ENCODE measurements around the gene BCAR3.
"Not testable (repeated sequence)": the region's sequence is repeated elsewhere in the genome, so short reads cannot be mapped to it uniquely, and the experiment has no call there.

Gene BCAR3

DNA sequence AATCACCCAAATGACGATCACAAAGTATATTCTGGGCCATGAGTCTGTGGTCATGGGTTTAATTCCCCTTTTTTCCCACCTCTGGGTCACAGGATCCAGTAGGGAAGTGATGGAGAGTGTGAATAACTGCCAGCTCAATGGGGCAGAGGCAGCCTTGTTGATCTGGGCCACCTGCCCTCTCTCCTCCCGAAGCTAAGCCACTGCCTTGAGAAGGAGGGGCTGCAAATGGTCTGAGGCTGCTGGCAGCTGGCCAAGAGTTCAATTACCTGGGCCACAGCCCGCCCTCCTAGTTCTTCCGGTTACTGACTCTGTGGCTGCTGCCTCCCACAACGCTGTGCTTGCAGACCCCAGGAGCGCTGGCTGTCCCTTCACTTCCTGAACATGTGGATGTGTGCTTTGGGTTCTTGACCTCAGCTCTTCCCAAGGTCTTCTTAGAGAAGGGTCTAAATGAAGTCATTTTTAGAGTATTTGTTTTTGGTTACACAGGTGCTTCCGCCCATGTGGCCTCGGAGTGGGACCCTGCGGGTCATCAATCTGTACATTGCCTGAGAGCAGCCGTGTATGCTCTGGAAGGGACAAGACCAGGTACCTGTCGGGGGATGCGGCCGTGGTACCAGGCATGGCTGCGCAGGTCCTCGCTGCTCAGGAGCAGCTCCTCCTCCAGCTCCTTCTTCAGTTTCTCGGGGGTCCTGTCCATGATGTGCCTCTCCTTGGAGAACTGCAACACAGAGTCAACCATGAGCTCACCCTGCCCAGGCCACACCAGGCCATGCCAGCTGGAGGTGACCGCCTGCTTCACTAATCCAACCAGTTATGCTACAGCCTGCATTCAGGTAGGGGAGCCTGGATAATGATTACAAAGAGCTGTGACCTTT lies 89.7 kb downstream of the BCAR3 start:
- no peak overlapping the region for H2AFZ ChIP-seq (ENCODE audit: low read depth, low read length)
- H3K27me3 ChIP-seq (ENCODE audit: insufficient read depth, low read length, poor library complexity), result no peaks in the 10 kb centered on the region
- no peaks in the 10 kb centered on the region for H3K36me3 ChIP-seq (ENCODE audit: insufficient read depth, low read length)
- H3K4me1 ChIP-seq (ENCODE audit: insufficient read depth, low read length), result no peaks in the 10 kb centered on the region
- H3K79me2 ChIP-seq (ENCODE audit: insufficient read depth, low read length), result no peaks in the 10 kb centered on the region
- H3K9me3 ChIP-seq (ENCODE audit: insufficient read depth, low read length, severe bottlenecking), result no peaks in the 10 kb centered on the region
- H4K20me1 ChIP-seq (ENCODE audit: insufficient read depth, low read length), result no peaks in the 10 kb centered on the region
- TF ChIP-seq, protein P1, sequence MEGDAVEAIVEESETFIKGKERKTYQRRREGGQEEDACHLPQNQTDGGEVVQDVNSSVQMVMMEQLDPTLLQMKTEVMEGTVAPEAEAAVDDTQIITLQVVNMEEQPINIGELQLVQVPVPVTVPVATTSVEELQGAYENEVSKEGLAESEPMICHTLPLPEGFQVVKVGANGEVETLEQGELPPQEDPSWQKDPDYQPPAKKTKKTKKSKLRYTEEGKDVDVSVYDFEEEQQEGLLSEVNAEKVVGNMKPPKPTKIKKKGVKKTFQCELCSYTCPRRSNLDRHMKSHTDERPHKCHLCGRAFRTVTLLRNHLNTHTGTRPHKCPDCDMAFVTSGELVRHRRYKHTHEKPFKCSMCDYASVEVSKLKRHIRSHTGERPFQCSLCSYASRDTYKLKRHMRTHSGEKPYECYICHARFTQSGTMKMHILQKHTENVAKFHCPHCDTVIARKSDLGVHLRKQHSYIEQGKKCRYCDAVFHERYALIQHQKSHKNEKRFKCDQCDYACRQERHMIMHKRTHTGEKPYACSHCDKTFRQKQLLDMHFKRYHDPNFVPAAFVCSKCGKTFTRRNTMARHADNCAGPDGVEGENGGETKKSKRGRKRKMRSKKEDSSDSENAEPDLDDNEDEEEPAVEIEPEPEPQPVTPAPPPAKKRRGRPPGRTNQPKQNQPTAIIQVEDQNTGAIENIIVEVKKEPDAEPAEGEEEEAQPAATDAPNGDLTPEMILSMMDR (IDR thresholded peaks at IDR 0.05; ENCODE audit: borderline replicate concordance, extremely low read depth, low read length, poor library complexity, severe bottlenecking), result no peak
- TF ChIP-seq EZH2 (IDR thresholded peaks at IDR 0.05; ENCODE audit: borderline replicate concordance, low read depth, low read length, severe bottlenecking), result no peak
- no peak overlapping the region for H3K27ac ChIP-seq (ENCODE audit: low read length)
- H3K9ac ChIP-seq (ENCODE audit: low read depth, low read length), result no peak overlapping the region
- peak; percentile 85 for ATAC-seq (ENCODE audit: insufficient read depth, low read depth)
- no peak overlapping the region for H3K4me2 ChIP-seq (ENCODE audit: insufficient read depth, low read length)
- no peak overlapping the region for H3K4me3 ChIP-seq (ENCODE audit: low read depth in 1 of 2, low read length in 2 of 2)
- peak; percentile 71 for DNase-seq

DNA sequence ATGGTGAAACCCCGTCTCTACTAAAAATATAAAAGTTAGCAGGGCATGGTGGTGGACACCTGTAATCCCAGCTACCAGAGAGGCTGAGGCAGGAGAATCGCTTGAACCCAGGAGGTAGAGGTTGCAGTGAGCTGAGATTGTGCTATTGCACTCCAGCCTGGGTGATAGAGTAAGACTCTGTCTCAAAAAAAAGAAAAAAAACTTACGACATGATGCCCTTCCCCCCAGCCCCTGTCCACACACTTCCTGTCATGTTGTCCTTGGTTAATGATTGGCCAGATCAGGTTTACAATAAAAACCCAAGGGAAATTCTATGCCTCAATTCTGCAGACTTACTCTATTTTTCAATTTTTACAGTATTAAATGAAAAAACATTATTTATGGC lies 90.4 kb downstream of the BCAR3 start:
- not testable (repeated sequence) for H3K4me2 ChIP-seq (ENCODE audit: insufficient read depth, low read length); ATAC-seq (ENCODE audit: insufficient read depth, low read depth); H3K36me3 ChIP-seq (ENCODE audit: insufficient read depth, low read length); H3K9me3 ChIP-seq (ENCODE audit: insufficient read depth, low read length, severe bottlenecking); H3K9ac ChIP-seq (ENCODE audit: low read depth, low read length); H3K27me3 ChIP-seq (ENCODE audit: insufficient read depth, low read length, poor library complexity); H3K27ac ChIP-seq (ENCODE audit: low read length); H4K20me1 ChIP-seq (ENCODE audit: insufficient read depth, low read length); H3K4me3 ChIP-seq (ENCODE audit: low read depth in 1 of 2, low read length in 2 of 2); DNase-seq; H3K4me1 ChIP-seq (ENCODE audit: insufficient read depth, low read length); H3K79me2 ChIP-seq (ENCODE audit: insufficient read depth, low read length); H2AFZ ChIP-seq (ENCODE audit: low read depth, low read length)

DNA sequence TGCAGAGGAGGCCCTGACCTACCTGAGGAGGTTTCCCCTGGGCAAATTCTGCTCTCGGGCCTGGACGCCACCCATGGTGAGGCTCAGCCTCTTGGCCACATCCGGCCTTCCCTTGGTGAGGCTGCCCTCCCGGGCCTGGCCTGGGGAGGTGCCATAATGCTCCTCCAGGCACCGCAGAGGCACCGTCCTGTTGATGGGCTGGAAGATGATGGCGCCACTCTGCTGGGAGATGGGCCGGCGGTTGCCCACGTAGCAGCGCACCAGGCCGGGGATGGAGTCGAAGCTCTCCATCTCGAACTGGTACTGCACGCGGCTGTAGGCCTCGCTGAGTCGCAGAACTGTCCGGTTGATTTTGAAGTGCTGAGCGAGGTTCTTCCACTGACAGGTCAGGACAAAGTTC lies 92.7 kb downstream of the BCAR3 start:
- Histone ChIP-seq H3K27me3 (ENCODE audit: insufficient read depth, low read length, poor library complexity) (no peaks in the 10 kb centered on the region), H4K20me1 (ENCODE audit: insufficient read depth, low read length) (no peaks in the 10 kb centered on the region), H3K4me3 (ENCODE audit: low read depth in 1 of 2, low read length in 2 of 2) (no peak overlapping the region), H2AFZ (ENCODE audit: low read depth, low read length) (no peak overlapping the region), H3K27ac (ENCODE audit: low read length) (no peak overlapping the region), H3K9me3 (ENCODE audit: insufficient read depth, low read length, severe bottlenecking) (no peaks in the 10 kb centered on the region), H3K36me3 (ENCODE audit: insufficient read depth, low read length) (no peaks in the 10 kb centered on the region), H3K79me2 (ENCODE audit: insufficient read depth, low read length) (no peaks in the 10 kb centered on the region), H3K9ac (ENCODE audit: low read depth, low read length) (no peak overlapping the region), H3K4me2 (ENCODE audit: insufficient read depth, low read length) (no peak overlapping the region), H3K4me1 (ENCODE audit: insufficient read depth, low read length) (no peaks in the 10 kb centered on the region)
- TF ChIP-seq, protein P1 (IDR thresholded peaks at IDR 0.05; ENCODE audit: borderline replicate concordance, extremely low read depth, low read length, poor library complexity, severe bottlenecking), result no peak
- no peak for TF ChIP-seq EZH2 (IDR thresholded peaks at IDR 0.05; ENCODE audit: borderline replicate concordance, low read depth, low read length, severe bottlenecking)
- DNase-seq, result no peak
- no peak for ATAC-seq (ENCODE audit: insufficient read depth, low read depth)

DNA sequence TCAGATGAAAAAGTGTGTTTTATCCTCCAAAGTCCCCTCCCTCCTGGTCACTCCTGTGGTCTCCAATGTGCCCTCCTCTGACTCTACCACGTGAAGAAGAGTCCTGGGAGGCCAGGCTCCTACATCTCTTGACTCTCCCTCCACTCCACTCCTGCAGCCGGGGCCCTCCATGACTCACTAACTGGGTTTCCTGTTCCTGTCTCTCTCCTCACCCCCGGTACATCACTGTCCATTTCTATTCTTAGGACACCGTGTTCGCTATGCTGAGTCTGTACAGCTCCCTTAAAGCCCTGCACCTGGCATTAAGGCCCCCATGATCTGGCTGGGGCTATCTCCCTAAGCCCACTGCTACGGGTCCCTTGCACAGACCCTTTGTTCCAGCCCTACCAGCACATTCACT lies 93.4 kb downstream of the BCAR3 start:
- ATAC-seq (ENCODE audit: insufficient read depth, low read depth) (no peak), DNase-seq (no peak)
- Histone ChIP-seq H3K27ac (ENCODE audit: low read length) (no peak overlapping the region), H3K36me3 (ENCODE audit: insufficient read depth, low read length) (no peaks in the 10 kb centered on the region), H2AFZ (ENCODE audit: low read depth, low read length) (no peak overlapping the region), H4K20me1 (ENCODE audit: insufficient read depth, low read length) (no peaks in the 10 kb centered on the region), H3K9ac (ENCODE audit: low read depth, low read length) (no peak overlapping the region), H3K4me2 (ENCODE audit: insufficient read depth, low read length) (no peak overlapping the region), H3K4me3 (ENCODE audit: low read depth in 1 of 2, low read length in 2 of 2) (no peak overlapping the region), H3K27me3 (ENCODE audit: insufficient read depth, low read length, poor library complexity) (no peaks in the 10 kb centered on the region), H3K79me2 (ENCODE audit: insufficient read depth, low read length) (no peaks in the 10 kb centered on the region), H3K4me1 (ENCODE audit: insufficient read depth, low read length) (no peaks in the 10 kb centered on the region), H3K9me3 (ENCODE audit: insufficient read depth, low read length, severe bottlenecking) (no peaks in the 10 kb centered on the region)
- no peak for TF ChIP-seq EZH2 (IDR thresholded peaks at IDR 0.05; ENCODE audit: borderline replicate concordance, low read depth, low read length, severe bottlenecking)
- TF ChIP-seq, protein P1 (IDR thresholded peaks at IDR 0.05; ENCODE audit: borderline replicate concordance, extremely low read depth, low read length, poor library complexity, severe bottlenecking), result no peak
